H1 (cell line): ENCODE results near the gene IRS1. TPM values are rescaled to one million over a fixed set of nuclear protein-coding genes. Genes with fewer than 3 reads are reported as not detected.

Experiments used
- CTBP2 ChIP-seq: IDR thresholded peaks from 2 replicates; pipeline ENCODE4 v1.7.0; 2011; ENCODE audit warnings: borderline replicate concordance, mild to moderate bottlenecking, moderate library complexity, mixed read lengths, low read length; ENCODE audit not compliant: insufficient read depth, insufficient read length
- NANOG ChIP-seq: IDR thresholded peaks from 2 replicates; pipeline ENCODE4 v1.6.1; 2011; ENCODE audit warnings: low read length, low read depth, mild to moderate bottlenecking, inconsistent platforms; ENCODE audit not compliant: insufficient read depth, poor library complexity, severe bottlenecking
- RAD21 ChIP-seq, 2 experiments: IDR thresholded peaks in 1 of 2; conservative IDR thresholded peaks in 1 of 2; 2 replicates each; pipeline ENCODE4 v1.6.1; 2011; ENCODE audit warnings: low read depth in 2 of 2, low read length in 2 of 2, improper control_type of control experiment in 1 of 2, inconsistent platforms in 1 of 2, mild to moderate bottlenecking in 1 of 2, moderate library complexity in 1 of 2
- RFX5 ChIP-seq: IDR thresholded peaks from 2 replicates; pipeline ENCODE4 v1.6.1; 2011; ENCODE audit warnings: low read depth, low read length, improper control_type of control experiment, borderline replicate concordance
- RXRA ChIP-seq: IDR thresholded peaks from 2 replicates; pipeline ENCODE4 v1.6.1; 2011; ENCODE audit warnings: low read depth, mild to moderate bottlenecking, low read length, moderate library complexity; ENCODE audit not compliant: insufficient read depth
- SP1 ChIP-seq: IDR thresholded peaks from 2 replicates; pipeline ENCODE4 v1.6.1; 2011; ENCODE audit warnings: low read depth, low read length
- TEAD4 ChIP-seq: IDR thresholded peaks from 2 replicates; pipeline ENCODE4 v1.6.1; 2012; ENCODE audit warnings: low read depth, low read length, inconsistent platforms, mixed read lengths
- polyA plus RNA-seq, 7 experiments: library from polyadenylated mRNA; depleted of rRNA in 3 of 7; stranded (reverse) in 5 of 7; unstranded in 2 of 7; fragments of >200 nt in 5 of 7; fragments of 200-250 nt in 2 of 7; gene quantifications; 1 replicate in 5 of 7; 2 replicates in 1 of 7; 4 replicates in 1 of 7; pipeline versions ENCODE4 v1.2.1 to v1.2.3, GENCODE V29; 2011 to 2013; ENCODE audit warnings: missing spikeins in 2 of 7, mixed read lengths in 2 of 7
- total RNA-seq: library from RNA; stranded (reverse); fragmentation: NEBNext Ultra II Directional; extraction: Animal tissue kit (Norgen Biotek cat#: 25700); gene quantifications from 2 replicates; pipeline ENCODE4 v1.2.1, GENCODE V29; 2021
- TF ChIP-seq, protein P1 (sequence below): IDR thresholded peaks from 2 replicates; pipeline ENCODE4 v1.6.1; 2011; ENCODE audit warnings: low read length, improper control_type of control experiment
- TF ChIP-seq, protein P2 (sequence below): IDR thresholded peaks from 2 replicates; pipeline ENCODE4 v1.6.1; 2012; ENCODE audit warnings: low read length, inconsistent platforms
- TF ChIP-seq, protein P3 (sequence below), 3 experiments: IDR thresholded peaks; 1 replicate in 2 of 3; 2 replicates in 1 of 3; pipeline versions ENCODE4 v1.5.1 to v1.6.1; 2011; ENCODE audit warnings: low read length in 3 of 3, mild to moderate bottlenecking in 3 of 3, inconsistent platforms in 2 of 3, low read depth in 1 of 3, moderate library complexity in 1 of 3; ENCODE audit not compliant: insufficient read depth in 1 of 3; ENCODE audit errors: control extremely low read depth in 1 of 3

The IRS1 gene
- total and polyA plus RNA-seq, 2 of the 8 experiments (the other 6 are each of a cell fraction or from before 2014, with no cell fraction given) = 9.1 to 26.9 TPM

DNA sequence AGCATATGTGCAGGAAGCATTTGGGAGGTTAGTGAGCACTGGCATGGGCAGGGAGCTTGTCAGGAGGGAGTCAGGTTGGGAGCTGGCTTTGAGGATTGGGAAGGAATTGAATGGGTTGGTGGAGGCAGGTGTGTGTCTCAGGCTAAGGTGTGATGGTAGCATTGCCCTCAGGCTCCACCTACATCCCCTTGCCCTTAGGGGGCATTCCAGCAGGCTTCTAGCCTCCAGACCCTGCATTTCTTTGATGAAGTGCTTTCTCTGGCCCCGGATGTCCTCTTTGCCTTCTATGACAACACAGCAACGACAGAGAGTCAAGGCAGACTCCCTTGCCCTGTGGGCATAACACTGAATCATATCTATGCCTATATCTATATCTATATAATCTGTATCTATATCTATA, 49.7 kb upstream of the IRS1 start (continued):
- peak in 1 of 2 experiments; percentile 24; a peak in 1 of 4 replicates for TF ChIP-seq RAD21 (IDR thresholded peaks at IDR 0.05 in 1 of 2, conservative IDR thresholded peaks at IDR 0.05 in 1 of 2; ENCODE audit: low read depth in 2 of 2, low read length in 2 of 2)
- no peak for TF ChIP-seq CTBP2
- TF ChIP-seq SP1 = no peak
- TF ChIP-seq, protein P1, sequence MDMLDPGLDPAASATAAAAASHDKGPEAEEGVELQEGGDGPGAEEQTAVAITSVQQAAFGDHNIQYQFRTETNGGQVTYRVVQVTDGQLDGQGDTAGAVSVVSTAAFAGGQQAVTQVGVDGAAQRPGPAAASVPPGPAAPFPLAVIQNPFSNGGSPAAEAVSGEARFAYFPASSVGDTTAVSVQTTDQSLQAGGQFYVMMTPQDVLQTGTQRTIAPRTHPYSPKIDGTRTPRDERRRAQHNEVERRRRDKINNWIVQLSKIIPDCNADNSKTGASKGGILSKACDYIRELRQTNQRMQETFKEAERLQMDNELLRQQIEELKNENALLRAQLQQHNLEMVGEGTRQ = no peak
- TF ChIP-seq RFX5 = no peak
- TF ChIP-seq, protein P2, sequence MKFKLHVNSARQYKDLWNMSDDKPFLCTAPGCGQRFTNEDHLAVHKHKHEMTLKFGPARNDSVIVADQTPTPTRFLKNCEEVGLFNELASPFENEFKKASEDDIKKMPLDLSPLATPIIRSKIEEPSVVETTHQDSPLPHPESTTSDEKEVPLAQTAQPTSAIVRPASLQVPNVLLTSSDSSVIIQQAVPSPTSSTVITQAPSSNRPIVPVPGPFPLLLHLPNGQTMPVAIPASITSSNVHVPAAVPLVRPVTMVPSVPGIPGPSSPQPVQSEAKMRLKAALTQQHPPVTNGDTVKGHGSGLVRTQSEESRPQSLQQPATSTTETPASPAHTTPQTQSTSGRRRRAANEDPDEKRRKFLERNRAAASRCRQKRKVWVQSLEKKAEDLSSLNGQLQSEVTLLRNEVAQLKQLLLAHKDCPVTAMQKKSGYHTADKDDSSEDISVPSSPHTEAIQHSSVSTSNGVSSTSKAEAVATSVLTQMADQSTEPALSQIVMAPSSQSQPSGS = no peak
- TF ChIP-seq, protein P3, sequence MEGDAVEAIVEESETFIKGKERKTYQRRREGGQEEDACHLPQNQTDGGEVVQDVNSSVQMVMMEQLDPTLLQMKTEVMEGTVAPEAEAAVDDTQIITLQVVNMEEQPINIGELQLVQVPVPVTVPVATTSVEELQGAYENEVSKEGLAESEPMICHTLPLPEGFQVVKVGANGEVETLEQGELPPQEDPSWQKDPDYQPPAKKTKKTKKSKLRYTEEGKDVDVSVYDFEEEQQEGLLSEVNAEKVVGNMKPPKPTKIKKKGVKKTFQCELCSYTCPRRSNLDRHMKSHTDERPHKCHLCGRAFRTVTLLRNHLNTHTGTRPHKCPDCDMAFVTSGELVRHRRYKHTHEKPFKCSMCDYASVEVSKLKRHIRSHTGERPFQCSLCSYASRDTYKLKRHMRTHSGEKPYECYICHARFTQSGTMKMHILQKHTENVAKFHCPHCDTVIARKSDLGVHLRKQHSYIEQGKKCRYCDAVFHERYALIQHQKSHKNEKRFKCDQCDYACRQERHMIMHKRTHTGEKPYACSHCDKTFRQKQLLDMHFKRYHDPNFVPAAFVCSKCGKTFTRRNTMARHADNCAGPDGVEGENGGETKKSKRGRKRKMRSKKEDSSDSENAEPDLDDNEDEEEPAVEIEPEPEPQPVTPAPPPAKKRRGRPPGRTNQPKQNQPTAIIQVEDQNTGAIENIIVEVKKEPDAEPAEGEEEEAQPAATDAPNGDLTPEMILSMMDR (IDR thresholded peaks at IDR 0.05; ENCODE audit: control extremely low read depth in 1 of 3, insufficient read depth in 1 of 3, low read depth in 1 of 3, low read length in 3 of 3) = peak in 2 of 3 experiments; percentile 15 to 37; a peak in 2 of 4 replicates
- 0 out of 2 replicates have a peak, but pooled peaks have one; percentile 16 for TF ChIP-seq TEAD4
- no peak for TF ChIP-seq RXRA
- no peak for TF ChIP-seq NANOG
